K562 (cell line): Measurements from ENCODE around the gene HSPA1B. TPM values are rescaled to one million over a fixed set of nuclear protein-coding genes. Genes with fewer than 3 reads are reported as not detected.
A peak's percentile ranks its signal among the peaks of the same experiment; 100 is the strongest.
"Not testable (repeated sequence)": the region's sequence is repeated elsewhere in the genome, so short reads cannot be mapped to it uniquely, and the experiment has no call there.

Source experiments
- ATAC-seq: fragments of 200-7000 bp; cut with Tn5 transposase; 3 replicates; pipeline ENCODE4 v1.9.1; 2020; ENCODE audit warnings: moderate library complexity
- BruUV-seq: library from RNA; stranded (reverse); fragments of 400-500 nt; replicated peaks from 2 replicates; lab custom pipeline; 2021; lab: Mats Ljungman, UMichigan
- CTCF ChIA-PET: fragments of 300-600 bp; formaldehyde crosslinking; extraction: SDS; loops from one replicate; lab custom pipeline; 2021; ENCODE audit warnings: low intra/inter-chr PET ratio; lab: Yijun Ruan, JAX
- POLR2A ChIA-PET: fragments of 300-600, 350-650 bp; sonication (Branson Sonifier 250); formaldehyde crosslinking; extraction: SDS; loops from one replicate; lab custom pipeline; 2021; ENCODE audit warnings: antibody characterized with exemption, inconsistent platforms; lab: Yijun Ruan, JAX
- DNase-seq, 4 experiments: peaks; one replicate each; pipeline versions ENCODE4 v3.0.0 to v3.0.0-alpha.2; 2011 to 2018; ENCODE audit warnings: low spot score in 3 of 4, mixed read lengths in 3 of 4; ENCODE audit errors: extremely low read depth in 1 of 4
- FAIRE-seq: peaks from 2 replicates; lab custom pipeline; 2011; peaks lifted over from hg19 to GRCh38; lab: Jason Lieb, UNC
- H2AFZ ChIP-seq: 2 replicates; pipeline ENCODE4 v1.6.0; 2011; ENCODE audit warnings: low read depth, low read length, control low read depth, inconsistent platforms
- H3K27ac ChIP-seq: fragments of 200-600 bp; 3 replicates; pipeline ENCODE4 v1.8.0; 2011; ENCODE audit warnings: low read depth, mild to moderate bottlenecking, control low read depth, inconsistent platforms, low read length, moderate library complexity, mixed read lengths; ENCODE audit errors: extremely low read depth
- H3K27me3 ChIP-seq, 2 experiments: fragments of 300-600 bp in 1 of 2; 2 replicates in 1 of 2; 3 replicates in 1 of 2; pipeline versions ENCODE4 v1.6.0 to v1.8.0; 2011; ENCODE audit warnings: inconsistent platforms in 2 of 2, low read length in 2 of 2, mild to moderate bottlenecking in 1 of 2, mixed read lengths in 1 of 2, moderate library complexity in 1 of 2; ENCODE audit not compliant: control insufficient read depth in 2 of 2, insufficient read depth in 2 of 2
- H3K36me3 ChIP-seq: fragments of 300-600 bp; 3 replicates; pipeline ENCODE4 v1.8.0; 2011; ENCODE audit warnings: mild to moderate bottlenecking, low read length, inconsistent platforms; ENCODE audit not compliant: control insufficient read depth, insufficient read depth
- H3K4me1 ChIP-seq, 2 experiments: fragments of 200-600 bp in 1 of 2; replicated peaks in 1 of 2; 2 replicates in 1 of 2; 3 replicates in 1 of 2; pipeline versions ENCODE4 v1.5.1 to v1.8.0; 2011; ENCODE audit warnings: inconsistent platforms in 2 of 2, low read length in 2 of 2, mild to moderate bottlenecking in 1 of 2, mixed read lengths in 1 of 2, moderate library complexity in 1 of 2; ENCODE audit not compliant: control insufficient read depth in 2 of 2, insufficient read depth in 2 of 2
- H3K4me2 ChIP-seq: 2 replicates; pipeline ENCODE4 v1.6.1; 2011; ENCODE audit warnings: low read length, control low read depth, inconsistent platforms, mixed read lengths; ENCODE audit not compliant: insufficient read depth
- H3K4me3 ChIP-seq: fragments of 200-600 bp; sonication (generic), shearing (Covaris generic); 2 replicates; pipeline ENCODE4 v1.5.1; 2016; ENCODE audit warnings: control low read depth, inconsistent platforms
- H3K79me2 ChIP-seq: fragments of 200-600 bp; 3 replicates; pipeline ENCODE4 v1.8.0; 2011; ENCODE audit warnings: low read length, inconsistent platforms; ENCODE audit not compliant: control insufficient read depth, insufficient read depth
- H3K9ac ChIP-seq, 2 experiments: 2 replicates each; pipeline versions ENCODE4 v1.6.0 to v1.6.1; 2011; ENCODE audit warnings: low read depth in 2 of 2, low read length in 2 of 2, control low read depth in 1 of 2, inconsistent platforms in 1 of 2, mild to moderate bottlenecking in 1 of 2, mixed read lengths in 1 of 2; ENCODE audit not compliant: insufficient read depth in 1 of 2
- H3K9me1 ChIP-seq: one replicate; pipeline ENCODE4 v1.6.0; 2011; ENCODE audit warnings: inconsistent platforms, mild to moderate bottlenecking, low read length, moderate library complexity; ENCODE audit not compliant: control insufficient read depth, insufficient read depth
- H3K9me3 ChIP-seq: replicated peaks from 2 replicates; pipeline ENCODE4 v1.5.1; 2011; ENCODE audit warnings: low read depth, low read length, inconsistent platforms; ENCODE audit not compliant: control insufficient read depth, insufficient read depth
- H4K20me1 ChIP-seq: replicated peaks from 2 replicates; pipeline ENCODE4 v1.6.1; 2011; ENCODE audit warnings: low read length, inconsistent platforms, mixed read lengths; ENCODE audit not compliant: control insufficient read depth, insufficient read depth
- BCLAF1 ChIP-seq, 2 experiments: fragments of 450-650 bp in 1 of 2; IDR thresholded peaks; 2 replicates each; pipeline ENCODE4 v1.6.1; 2011 to 2017; ENCODE audit warnings: low read depth in 2 of 2, antibody characterized with exemption in 1 of 2, borderline replicate concordance in 1 of 2, low read length in 1 of 2, mild to moderate bottlenecking in 1 of 2, mixed read lengths in 1 of 2; ENCODE audit not compliant: control insufficient read depth in 1 of 2
- HBP1 ChIP-seq: fragments of 450-650 bp; formaldehyde crosslinking; IDR thresholded peaks from 2 replicates; pipeline ENCODE4 v1.4.0; 2022; ENCODE audit warnings: missing genetic modification characterization
- HEY1 ChIP-seq: fragments of 250-450 bp; sonication (Bioruptor Pico); IDR thresholded peaks from 2 replicates; pipeline ENCODE4 v1.5.0; 2020; ENCODE audit warnings: mild to moderate bottlenecking, moderate library complexity, borderline replicate concordance
- KAT7 ChIP-seq: sonication (generic); formaldehyde crosslinking; IDR thresholded peaks from 2 replicates; pipeline ENCODE4 v1.8.0; 2022; ENCODE audit warnings: missing genetic modification reagents, mild to moderate bottlenecking, borderline replicate concordance
- KLF10 ChIP-seq: fragments of 250-450 bp; sonication (Bioruptor Pico); IDR thresholded peaks from 2 replicates; pipeline ENCODE4 v1.6.1; 2021; ENCODE audit warnings: matching md5 sums
- MBD2 ChIP-seq: sonication (generic); IDR thresholded peaks from 2 replicates; pipeline ENCODE4 v1.6.1; 2016; ENCODE audit warnings: low read depth, borderline replicate concordance
- NFXL1 ChIP-seq: fragments of 450-650 bp; formaldehyde crosslinking; IDR thresholded peaks from 2 replicates; pipeline ENCODE4 v1.4.0; 2021; ENCODE audit warnings: mild to moderate bottlenecking
- PHTF2 ChIP-seq: fragments of 250-450 bp; sonication (Bioruptor Pico); IDR thresholded peaks from 2 replicates; pipeline ENCODE4 v1.5.0; 2021; ENCODE audit warnings: mild to moderate bottlenecking
- POLR2AphosphoS5 ChIP-seq: IDR thresholded peaks from 2 replicates; pipeline ENCODE4 v1.6.1; 2011; ENCODE audit warnings: mild to moderate bottlenecking, low read depth, low read length, moderate library complexity; ENCODE audit not compliant: control insufficient read depth, insufficient read depth
- SIRT6 ChIP-seq: IDR thresholded peaks from one replicate; pipeline ENCODE4 v1.6.1; 2012; ENCODE audit warnings: low read depth, mild to moderate bottlenecking, control low read depth, inconsistent platforms, low read length, moderate library complexity
- TBL1XR1 ChIP-seq, 2 experiments: IDR thresholded peaks; 2 replicates each; pipeline ENCODE4 v1.6.1; 2012; ENCODE audit warnings: improper control_type of control experiment in 2 of 2, low read length in 2 of 2, mild to moderate bottlenecking in 1 of 2
- ZBTB26 ChIP-seq: fragments of 450-650 bp; formaldehyde crosslinking; IDR thresholded peaks from 2 replicates; pipeline ENCODE4 v1.4.0; 2022; ENCODE audit warnings: missing genetic modification characterization
- ZNF253 ChIP-seq: fragments of 250-450 bp; sonication (Bioruptor Pico); conservative IDR thresholded peaks from 2 replicates; pipeline ENCODE4 v1.6.1; 2021; ENCODE audit warnings: mild to moderate bottlenecking
- ZNF445 ChIP-seq: fragments of 250-450 bp; sonication (Bioruptor Pico); IDR thresholded peaks from 2 replicates; pipeline ENCODE4 v1.4.0; 2020; ENCODE audit warnings: low read depth, mild to moderate bottlenecking, moderate library complexity
- ZNF668 ChIP-seq: fragments of 250-450 bp; sonication (Bioruptor Pico); IDR thresholded peaks from 2 replicates; pipeline ENCODE4 v1.8.0; 2022; ENCODE audit warnings: mild to moderate bottlenecking, inconsistent platforms
- ZNF77 ChIP-seq: fragments of 250-450 bp; sonication (Bioruptor Pico); IDR thresholded peaks from 2 replicates; pipeline ENCODE4 v1.5.0; 2020
- WGBS: fragments of 100-300 bp; shearing (Covaris generic); methylation state at CpG from one replicate; pipeline ENCODE4 v1.1.6; 2016; ENCODE audit warnings: low coverage, mixed read lengths; ENCODE audit not compliant: insufficient coverage; ENCODE audit errors: missing lambda C conversion rate; 5-methylcytosine and 5-hydroxymethylcytosine counted together
- in situ Hi-C: fragments of 300-500 bp; cut with MboI; formaldehyde crosslinking; loops from 4 replicates; pipeline ENCODE4 v1.15.0; 2018; ENCODE audit warnings: inconsistent platforms, mixed read lengths
- intact Hi-C: fragments of 100-400 bp; cut with micrococcal nuclease; formaldehyde crosslinking; loops from 2 replicates; pipeline ENCODE4 v1.14.2; 2022
- polyA plus RNA-seq, 8 experiments: library from polyadenylated mRNA; depleted of rRNA in 4 of 8; stranded (reverse) in 5 of 8; unstranded in 3 of 8; fragments of >200 nt; fragmentation: Nextera tagmentation in 2 of 8; fragmentation: Illumina TruSeq in 1 of 8; extraction: Ambion mirVana in 2 of 8; extraction: Trizol in 1 of 8; gene quantifications; 2 replicates each; pipeline versions ENCODE4 v1.2.1 to v1.2.3, GENCODE V29; 2011 to 2014; ENCODE audit warnings: inconsistent platforms in 1 of 8, missing spikeins in 1 of 8
- total RNA-seq, 7 experiments: library from RNA; depleted of rRNA in 6 of 7; stranded (reverse); fragments of >200 nt in 6 of 7; fragmentation: Illumina TruSeq in 2 of 7; extraction: Trizol in 2 of 7; gene quantifications; 2 replicates each; pipeline versions ENCODE4 v1.2.1 to v1.2.3, GENCODE V29; 2011 to 2021; ENCODE audit warnings: low replicate concordance in 1 of 7

HSPA1B gene
- total and polyA plus RNA-seq, 9 of the 15 experiments (the other 6 are each of a cell fraction or from before 2014, with no cell fraction given) = 0.27 to 227 (median 51.2) TPM

- peaks cover 60% of the 10 kb centered on the region for H3K36me3 ChIP-seq
- 85% methylated on average over 8 of the region's 8 CpGs for WGBS
- BruUV-seq = not testable (repeated sequence)
Observed at GRCh38 chr6:31839779-31840126, 12.2 kb downstream of the HSPA1B start.

More at GRCh38 chr6:31839779-31840126, 12.2 kb downstream of the HSPA1B start:
- H3K9me1 ChIP-seq, in situ Hi-C loops: not testable (repeated sequence)
- Histone ChIP-seq H3K79me2 (peaks cover 48% of the 10 kb centered on the region), H4K20me1 (peaks cover 30% of the 10 kb centered on the region), H3K4me3 (peak overlapping the region; percentile 85; the same call in 1 of the 2 replicates)
- TF ChIP-seq TBL1XR1 (IDR thresholded peaks at IDR 0.05; ENCODE audit: low read length in 2 of 2) (0 out of 4 replicates have a peak, but pooled peaks of 1 of the 2 experiments have one; percentile 15), KAT7 (CRISPR knock-in tag) (0 out of 2 replicates have a peak, but pooled peaks have one; percentile 60), ZNF253 (CRISPR knock-in tag) (0 out of 2 replicates have a peak, but pooled peaks have one; percentile 8), POLR2AphosphoS5 (peak; percentile 12; the same call in 1 of the 2 replicates), KLF10 (0 out of 2 replicates have a peak, but pooled peaks have one; percentile 4), HBP1 (CRISPR knock-in tag) (peak; percentile 73; the same call in 1 of the 2 replicates), BCLAF1 (IDR thresholded peaks at IDR 0.05; ENCODE audit: borderline replicate concordance in 1 of 2, control insufficient read depth in 1 of 2, low read depth in 2 of 2, low read length in 1 of 2) (peak in 1 of 2 experiments; percentile 30; a peak in 1 of 4 replicates), ZBTB26 (CRISPR knock-in tag) (0 out of 2 replicates have a peak, but pooled peaks have one; percentile 24), SIRT6 (peak; percentile 24), ZNF668 (CRISPR knock-in tag) (0 out of 2 replicates have a peak, but pooled peaks have one; percentile 47), NFXL1 (peak; percentile 39; the same call in 1 of the 2 replicates), PHTF2 (CRISPR knock-in tag) (0 out of 2 replicates have a peak, but pooled peaks have one; percentile 30), MBD2 (0 out of 2 replicates have a peak, but pooled peaks have one; percentile 5), ZNF445 (CRISPR knock-in tag) (0 out of 2 replicates have a peak, but pooled peaks have one; percentile 70), HEY1 (CRISPR knock-in tag) (0 out of 2 replicates have a peak, but pooled peaks have one; percentile 4), ZNF77 (CRISPR knock-in tag) (peak; percentile 29; the same call in 1 of the 2 replicates)
- TF ChIP-seq, all 486 proteins: peak for 16; not testable (repeated sequence) for 470
- H3K4me1 ChIP-seq = peaks cover 17 to 30% of the 10 kb centered on the region in 2 experiments
- H3K27ac ChIP-seq, H3K27me3 ChIP-seq, H3K9ac ChIP-seq, H2AFZ ChIP-seq, CTCF ChIA-PET, ATAC-seq, FAIRE-seq, H3K4me2 ChIP-seq, H3K9me3 ChIP-seq, DNase-seq, intact Hi-C loops: not testable (repeated sequence)
- POLR2A ChIA-PET = interaction anchor here (0.7 to 15.7 kb wide), 17 partner anchors 4 to 298 kb away, joined by 3 to 229 read pairs (median 5); partner anchors contain the start of genes APOM, BAG6, C6orf47 and CSNK2B
